ENCODE data around the gene GNAI3.

DNA sequence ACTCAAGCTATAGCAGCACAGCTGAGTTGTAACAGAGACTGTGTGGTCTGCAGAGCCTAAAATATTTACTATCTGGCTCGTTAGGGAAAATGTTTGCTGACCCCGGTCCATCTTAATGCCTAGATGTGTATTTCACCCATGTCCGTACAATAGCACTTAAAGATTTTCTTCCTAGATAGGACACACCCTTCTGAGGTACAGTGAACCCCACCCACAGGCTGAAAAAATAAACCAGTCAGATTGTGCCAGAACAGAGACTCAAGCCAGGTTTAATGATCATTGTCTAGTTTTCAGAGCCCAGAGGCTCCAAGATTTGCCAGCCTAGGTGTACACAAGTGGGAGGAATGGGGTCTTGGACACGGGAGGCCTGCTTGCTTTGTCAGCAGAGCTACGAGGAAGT, 44.5 kb upstream of the GNAI3 start:
- TF ChIP-seq, protein P1, sequence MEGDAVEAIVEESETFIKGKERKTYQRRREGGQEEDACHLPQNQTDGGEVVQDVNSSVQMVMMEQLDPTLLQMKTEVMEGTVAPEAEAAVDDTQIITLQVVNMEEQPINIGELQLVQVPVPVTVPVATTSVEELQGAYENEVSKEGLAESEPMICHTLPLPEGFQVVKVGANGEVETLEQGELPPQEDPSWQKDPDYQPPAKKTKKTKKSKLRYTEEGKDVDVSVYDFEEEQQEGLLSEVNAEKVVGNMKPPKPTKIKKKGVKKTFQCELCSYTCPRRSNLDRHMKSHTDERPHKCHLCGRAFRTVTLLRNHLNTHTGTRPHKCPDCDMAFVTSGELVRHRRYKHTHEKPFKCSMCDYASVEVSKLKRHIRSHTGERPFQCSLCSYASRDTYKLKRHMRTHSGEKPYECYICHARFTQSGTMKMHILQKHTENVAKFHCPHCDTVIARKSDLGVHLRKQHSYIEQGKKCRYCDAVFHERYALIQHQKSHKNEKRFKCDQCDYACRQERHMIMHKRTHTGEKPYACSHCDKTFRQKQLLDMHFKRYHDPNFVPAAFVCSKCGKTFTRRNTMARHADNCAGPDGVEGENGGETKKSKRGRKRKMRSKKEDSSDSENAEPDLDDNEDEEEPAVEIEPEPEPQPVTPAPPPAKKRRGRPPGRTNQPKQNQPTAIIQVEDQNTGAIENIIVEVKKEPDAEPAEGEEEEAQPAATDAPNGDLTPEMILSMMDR (IDR thresholded peaks at IDR 0.05; ENCODE audit: insufficient read depth, low read length, poor library complexity, severe bottlenecking), result no peak
- no peak for TF ChIP-seq EZH2phosphoT487 (conservative IDR thresholded peaks at IDR 0.05; ENCODE audit: low read length)

Measured in SU-DHL-6 (cell line).